Liver (tissue), 9 donors: ENCODE data around the gene EPB41L2. TPM values are rescaled to one million over a fixed set of nuclear protein-coding genes. Genes with fewer than 3 reads are reported as not detected.
"Not testable (repeated sequence)": the region's sequence is repeated elsewhere in the genome, so short reads cannot be mapped to it uniquely, and the experiment has no call there.

Experiments used
- DNase-seq: peaks from one replicate; pipeline ENCODE4 v3.0.0-alpha.2; 2017; ENCODE audit warnings: low spot score
- H3K27ac ChIP-seq, 2 donors: one replicate each; pipeline ENCODE4 v1.7.0; 2013; ENCODE audit warnings: inconsistent platforms in 2 of 2, low read length in 2 of 2, control low read depth in 1 of 2, low read depth in 1 of 2, mild to moderate bottlenecking in 1 of 2
- H3K27me3 ChIP-seq, 4 donors: one replicate each; pipeline versions ENCODE4 v1.6.1 to v1.7.0; 2013; ENCODE audit warnings: low read length in 3 of 4, inconsistent platforms in 1 of 4, mild to moderate bottlenecking in 1 of 4, moderate library complexity in 1 of 4; ENCODE audit not compliant: control insufficient read depth in 4 of 4, insufficient read depth in 4 of 4
- H3K36me3 ChIP-seq, 4 donors: one replicate each; pipeline versions ENCODE4 v1.6.1 to v1.7.0; 2013; ENCODE audit warnings: low read length in 3 of 4, mild to moderate bottlenecking in 3 of 4, low read depth in 1 of 4, moderate library complexity in 1 of 4; ENCODE audit not compliant: control insufficient read depth in 4 of 4, insufficient read depth in 3 of 4
- H3K4me1 ChIP-seq, 4 donors: one replicate each; pipeline versions ENCODE4 v1.6.1 to v1.7.0; 2013; ENCODE audit warnings: low read length in 3 of 4, mild to moderate bottlenecking in 3 of 4, moderate library complexity in 1 of 4; ENCODE audit not compliant: control insufficient read depth in 4 of 4, insufficient read depth in 4 of 4
- H3K4me3 ChIP-seq, 3 donors: one replicate each; pipeline versions ENCODE4 v1.6.1 to v1.7.0; 2013; ENCODE audit warnings: low read length in 3 of 3, control low read depth in 1 of 3, low read depth in 1 of 3, mild to moderate bottlenecking in 1 of 3
- H3K9ac ChIP-seq, 2 donors: one replicate each; pipeline ENCODE4 v1.7.0; 2013; ENCODE audit warnings: low read length in 2 of 2, mild to moderate bottlenecking in 2 of 2, moderate library complexity in 2 of 2, control low read depth in 1 of 2, low read depth in 1 of 2
- H3K9me3 ChIP-seq, 4 donors: one replicate each; pipeline versions ENCODE4 v1.6.1 to v1.7.0; 2013; ENCODE audit warnings: low read length in 3 of 4; ENCODE audit not compliant: control insufficient read depth in 4 of 4
- ATF3 ChIP-seq: IDR thresholded peaks from 2 replicates; pipeline ENCODE4 v1.6.1; 2016; ENCODE audit warnings: antibody characterized with exemption
- CTCF ChIP-seq: fragments of 150-350 bp; IDR thresholded peaks from 2 replicates; pipeline ENCODE4 v1.5.1; 2017; ENCODE audit warnings: improper control_type of control experiment, low read depth, low read length; ENCODE audit not compliant: missing input control
- FOXA2 ChIP-seq: IDR thresholded peaks from 2 replicates; pipeline ENCODE4 v1.6.1; 2016; ENCODE audit warnings: antibody characterized with exemption
- GABPA ChIP-seq, 2 donors: IDR thresholded peaks in 1 of 2; conservative IDR thresholded peaks in 1 of 2; 2 replicates each; pipeline ENCODE4 v1.6.1; 2016; ENCODE audit warnings: antibody characterized with exemption in 2 of 2, mild to moderate bottlenecking in 1 of 2, moderate library complexity in 1 of 2
- HNF4A ChIP-seq, 2 donors: conservative IDR thresholded peaks; 2 replicates each; pipeline ENCODE4 v1.6.1; 2016; ENCODE audit warnings: antibody characterized with exemption in 2 of 2, mild to moderate bottlenecking in 2 of 2
- HNF4G ChIP-seq: IDR thresholded peaks from 2 replicates; pipeline ENCODE4 v1.6.1; 2016; ENCODE audit warnings: antibody characterized with exemption
- JUND ChIP-seq, 2 donors: IDR thresholded peaks; 2 replicates each; pipeline ENCODE4 v1.6.1; 2016; ENCODE audit warnings: antibody characterized with exemption in 2 of 2
- MAX ChIP-seq: IDR thresholded peaks from 2 replicates; pipeline ENCODE4 v1.6.1; 2016; ENCODE audit warnings: antibody characterized with exemption
- NR2F2 ChIP-seq: IDR thresholded peaks from 2 replicates; pipeline ENCODE4 v1.6.1; 2016; ENCODE audit warnings: antibody characterized with exemption
- RAD21 ChIP-seq, 2 donors: IDR thresholded peaks; 2 replicates each; pipeline ENCODE4 v1.6.1; 2016; ENCODE audit warnings: antibody characterized with exemption in 2 of 2, mild to moderate bottlenecking in 2 of 2
- REST ChIP-seq: IDR thresholded peaks from 2 replicates; pipeline ENCODE4 v1.6.1; 2016; ENCODE audit warnings: antibody characterized with exemption, mild to moderate bottlenecking
- RXRA ChIP-seq, 2 donors: IDR thresholded peaks; 2 replicates each; pipeline ENCODE4 v1.6.1; 2017 to 2018; ENCODE audit warnings: antibody characterized with exemption in 2 of 2, mild to moderate bottlenecking in 1 of 2
- SP1 ChIP-seq: IDR thresholded peaks from 2 replicates; pipeline ENCODE4 v1.6.1; 2018; ENCODE audit warnings: antibody characterized with exemption, mild to moderate bottlenecking
- TAF1 ChIP-seq: conservative IDR thresholded peaks from 2 replicates; pipeline ENCODE4 v1.6.1; 2016; ENCODE audit warnings: antibody characterized with exemption, mild to moderate bottlenecking
- YY1 ChIP-seq: IDR thresholded peaks from 2 replicates; pipeline ENCODE4 v1.6.1; 2016; ENCODE audit warnings: antibody characterized with exemption, mild to moderate bottlenecking
- ZBTB33 ChIP-seq: IDR thresholded peaks from 2 replicates; pipeline ENCODE4 v1.6.1; 2016; ENCODE audit warnings: antibody characterized with exemption
- WGBS: extraction: QIAGEN DNeasy Blood & Tissue Kit; methylation state at CpG from one replicate; pipeline ENCODE4 v1.1.7; 2013; 5-methylcytosine and 5-hydroxymethylcytosine counted together
- polyA plus RNA-seq, 2 donors: library from polyadenylated mRNA; stranded (reverse) in 1 of 2; unstranded in 1 of 2; fragments of 200-250 nt in 1 of 2; fragments of >200 nt in 1 of 2; fragmentation: Nextera tagmentation in 1 of 2; extraction: Ambion mirVana in 1 of 2; gene quantifications; one replicate each; pipeline versions ENCODE4 v1.2.1 to v1.2.3, GENCODE V29; 2013 to 2015
- total RNA-seq, 2 donors: library from RNA; depleted of rRNA; stranded (reverse); fragments of >200 nt; gene quantifications; one replicate each; pipeline ENCODE4 v1.2.3, GENCODE V29; 2014
- donor health status: healthy.
- donor health status: healthy.
- donor health status: healthy.
- donor health status: healthy.
- donor health status: healthy.

The EPB41L2 gene
- total and polyA plus RNA-seq, 4 donors, result 10.0 to 43.3 (median 18.7) TPM

GRCh38 chr6:130810307-130811030 is 252.6 kb downstream of the EPB41L2 start:
- Histone ChIP-seq H3K4me1 (peaks cover 0 to 11% (median 3%) of the 10 kb centered on the region in 4 donors), H3K9ac (no peak overlapping the region), H3K9me3 (no peaks in the 10 kb centered on the region), H3K27ac (no peak overlapping the region), H3K36me3 (no peaks in the 10 kb centered on the region), H3K4me3 (no peak overlapping the region), H3K27me3 (no peaks in the 10 kb centered on the region)
- DNase-seq, result no peak
- WGBS, result 76% methylated on average over 9 of the region's 9 CpGs
- TF ChIP-seq ZBTB33 (no peak), SP1 (no peak), FOXA2 (no peak), HNF4G (no peak), HNF4A (conservative IDR thresholded peaks at IDR 0.05) (no peak), NR2F2 (no peak), JUND (IDR thresholded peaks at IDR 0.05) (no peak), ATF3 (no peak), MAX (no peak), CTCF (no peak), GABPA (IDR thresholded peaks at IDR 0.05 in 1 of 2, conservative IDR thresholded peaks at IDR 0.05 in 1 of 2) (no peak), TAF1 (no peak), YY1 (no peak), REST (no peak), RXRA (IDR thresholded peaks at IDR 0.05) (no peak), RAD21 (IDR thresholded peaks at IDR 0.05) (no peak)

- not testable (repeated sequence) for DNase-seq, H3K27me3 ChIP-seq
- WGBS, result 98% methylated on average over 37 of the region's 37 CpGs
Observed at GRCh38 chr6:130801368-130801767, 261.7 kb downstream of the EPB41L2 start.

More at GRCh38 chr6:130801368-130801767, 261.7 kb downstream of the EPB41L2 start:
- not testable (repeated sequence) for H3K9me3 ChIP-seq, H3K27ac ChIP-seq, H3K36me3 ChIP-seq, H3K9ac ChIP-seq, H3K4me3 ChIP-seq, H3K4me1 ChIP-seq
